Tibial artery (tissue), 4 donors: ENCODE data around the gene ZER1.

Source experiments
- DNase-seq, 2 donors: peaks; one replicate each; pipeline ENCODE4 v3.0.0-alpha.2; 2019
- H3K27ac ChIP-seq, 2 donors: fragments of 200-600 bp; sonication (generic) in 1 of 2; 1 replicate in 1 of 2; 2 replicates in 1 of 2; pipeline ENCODE4 v1.5.1; 2018 to 2019; ENCODE audit warnings: mild to moderate bottlenecking in 1 of 2
- H3K27me3 ChIP-seq, 2 donors: fragments of 200-600 bp; sonication (generic) in 1 of 2; one replicate each; pipeline versions ENCODE4 v1.5.1 to v1.6.0; 2016 to 2019
- H3K36me3 ChIP-seq, 3 donors: fragments of 200-600 bp; sonication (generic) in 2 of 3; one replicate each; pipeline ENCODE4 v1.5.1; 2016 to 2019; ENCODE audit warnings: mild to moderate bottlenecking in 2 of 3
- H3K4me1 ChIP-seq, 4 donors: fragments of 200-600 bp; sonication (generic) in 2 of 4; 1 replicate in 3 of 4; 2 replicates in 1 of 4; pipeline ENCODE4 v1.5.1; 2016 to 2019
- H3K4me3 ChIP-seq, 2 donors: fragments of 200-600 bp; sonication (generic) in 1 of 2; 1 replicate in 1 of 2; 2 replicates in 1 of 2; pipeline ENCODE4 v1.5.1; 2018 to 2019; ENCODE audit warnings: mild to moderate bottlenecking in 2 of 2
- H3K9me3 ChIP-seq, 3 donors: fragments of 200-600 bp; sonication (generic) in 1 of 3; one replicate each; pipeline ENCODE4 v1.5.1; 2016 to 2019
- CTCF ChIP-seq, 2 experiments: fragments of 200-600 bp in 1 of 2; fragments of 450-650 bp in 1 of 2; IDR thresholded peaks; one replicate each; pipeline ENCODE4 v1.5.1; 2017 to 2019; ENCODE audit warnings: antibody characterized with exemption in 2 of 2, mild to moderate bottlenecking in 1 of 2, moderate library complexity in 1 of 2
- intact Hi-C: fragments of 100-400 bp; cut with DNase I; formaldehyde crosslinking; loops from one replicate; pipeline ENCODE4 v1.15.0; 2023; ENCODE audit warnings: low total_unique reads

ZER1 gene

DNA sequence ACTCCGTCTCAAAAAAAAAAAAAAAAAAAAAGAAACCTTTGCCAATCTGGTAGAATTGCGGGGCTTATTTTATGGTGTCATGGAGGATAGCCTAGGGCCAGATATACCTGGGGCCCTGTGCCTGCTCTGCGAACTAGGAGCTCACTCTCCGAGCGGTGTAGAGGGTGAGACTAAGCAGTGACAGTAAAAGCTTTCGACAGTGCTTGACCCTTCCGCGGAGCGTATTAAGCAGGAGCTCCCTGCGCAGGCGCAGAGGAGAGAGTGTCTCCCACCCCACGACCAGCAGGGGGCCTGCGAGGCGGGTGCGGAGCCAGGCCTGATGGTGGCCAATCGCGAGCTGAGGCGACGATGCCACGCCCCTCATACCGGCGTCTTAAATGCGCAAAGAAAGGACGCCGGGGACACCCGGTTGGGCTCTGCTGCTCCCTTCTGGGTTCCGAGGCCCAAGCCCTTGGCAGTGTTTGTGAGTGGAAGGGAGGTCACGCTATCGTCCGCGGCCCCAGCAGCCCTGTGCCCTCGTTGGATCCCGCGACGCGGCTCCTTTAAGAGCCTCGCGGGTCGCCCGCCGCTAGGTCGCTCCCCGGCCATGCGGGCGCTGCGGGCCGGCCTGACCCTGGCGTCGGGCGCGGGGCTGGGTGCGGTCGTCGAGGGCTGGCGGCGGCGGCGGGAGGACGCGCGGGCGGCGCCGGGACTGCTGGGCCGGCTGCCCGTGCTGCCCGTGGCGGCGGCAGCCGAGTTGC lies 46.5 kb upstream of the ZER1 start, which contains the start of gene ENDOG:
ENDOG (plus strand) TSS at position 402 of the 740 bp plus-strand sequence; CDS start at position 587, 185 bp downstream.
- Histone ChIP-seq H3K9me3 (no peaks in the 10 kb centered on the region), H3K27me3 (no peaks in the 10 kb centered on the region), H3K4me1 (peaks cover 5 to 15% (median 11%) of the 10 kb centered on the region in 4 donors), H3K4me3 (peak within 1 kb of the TSS; percentile 64 to 80), H3K36me3 (peaks cover 9 to 36% (median 18%) of the 10 kb centered on the region in 3 donors), H3K27ac (peak within 1 kb of the TSS; percentile 81 to 82)
- DNase-seq, result peak; percentile 96 to 99
- peak; percentile 98 to 99 for TF ChIP-seq CTCF (IDR thresholded peaks at IDR 0.05)
- intact Hi-C loops, result no loop called here

GRCh38 chr9:128810873-128811272 lies 39.1 kb upstream of the ZER1 start:
- Histone ChIP-seq H3K4me1 (no peaks in the 10 kb centered on the region), H3K27ac (no peak overlapping the region), H3K36me3 (peaks cover 23 to 36% (median 28%) of the 10 kb centered on the region in 3 donors), H3K27me3 (no peaks in the 10 kb centered on the region), H3K4me3 (no peak overlapping the region), H3K9me3 (no peaks in the 10 kb centered on the region)
- no peak for DNase-seq
- intact Hi-C loops, result no loop called here
- no peak for TF ChIP-seq CTCF (IDR thresholded peaks at IDR 0.05)

DNA sequence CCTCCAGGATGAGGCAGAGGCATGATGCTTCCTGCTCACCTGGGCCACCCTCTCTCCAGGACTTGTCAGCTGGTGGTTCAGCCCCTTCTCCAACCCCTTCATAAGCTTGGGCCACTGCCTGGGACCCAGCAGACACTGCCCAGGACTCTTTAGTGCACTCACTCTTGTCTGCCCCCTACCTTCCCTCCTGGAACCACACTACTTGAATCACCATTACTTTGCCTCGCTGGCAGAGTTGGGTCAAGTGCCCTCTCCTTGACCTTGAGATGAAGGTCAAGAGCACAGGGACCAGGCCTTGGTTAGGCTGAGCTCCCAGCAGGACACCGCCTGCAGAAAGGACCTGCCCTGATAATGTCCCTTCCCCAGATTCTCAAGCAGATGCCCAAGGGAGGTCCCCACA lies 38.1 kb upstream of the ZER1 start:
- no peak for DNase-seq
- Histone ChIP-seq H3K9me3 (no peaks in the 10 kb centered on the region), H3K36me3 (peaks cover 28 to 46% (median 38%) of the 10 kb centered on the region in 3 donors), H3K27ac (no peak overlapping the region), H3K4me3 (no peak overlapping the region), H3K27me3 (no peaks in the 10 kb centered on the region), H3K4me1 (no peaks in the 10 kb centered on the region)
- no peak for TF ChIP-seq CTCF (IDR thresholded peaks at IDR 0.05)
- intact Hi-C loops, result no loop called here

- no peak overlapping the region for H3K27ac ChIP-seq
- intact Hi-C loops, result no loop called here
Measured at GRCh38 chr9:128809036-128809599, 37.4 kb upstream of the ZER1 start.

GRCh38 chr9:128808543-128808942 lies 36.8 kb upstream of the ZER1 start:
- Histone ChIP-seq H3K27ac (no peak overlapping the region), H3K4me3 (no peak overlapping the region), H3K4me1 (no peaks in the 10 kb centered on the region), H3K36me3 (peaks cover 36 to 59% (median 48%) of the 10 kb centered on the region in 3 donors), H3K9me3 (no peaks in the 10 kb centered on the region), H3K27me3 (no peaks in the 10 kb centered on the region)
- no peak for DNase-seq
- no peak for TF ChIP-seq CTCF (IDR thresholded peaks at IDR 0.05)
- intact Hi-C loops, result no loop called here

More at GRCh38 chr9:128809036-128809599, 37.4 kb upstream of the ZER1 start:
- no peaks in the 10 kb centered on the region for H3K4me1 ChIP-seq
- no peak for DNase-seq
- no peaks in the 10 kb centered on the region for H3K9me3 ChIP-seq
- no peak overlapping the region for H3K4me3 ChIP-seq
- peaks cover 30 to 53% (median 42%) of the 10 kb centered on the region in 3 donors for H3K36me3 ChIP-seq
- no peak for TF ChIP-seq CTCF (IDR thresholded peaks at IDR 0.05)
- H3K27me3 ChIP-seq, result no peaks in the 10 kb centered on the region
